GM12878 (cell line): ENCODE data around the gene ART5. TPM values are rescaled to one million over a fixed set of nuclear protein-coding genes. Genes with fewer than 3 reads are reported as not detected.
"Not testable (repeated sequence)": the region's sequence is repeated elsewhere in the genome, so short reads cannot be mapped to it uniquely, and the experiment has no call there.

Source experiments
- ATAC-seq: fragments of 200-7000 bp; cut with Tn5 transposase; 3 replicates; pipeline ENCODE4 v1.9.1; 2020; ENCODE audit warnings: mild to moderate bottlenecking, moderate library complexity
- BruUV-seq: library from RNA; stranded (reverse); fragments of 400-500 nt; replicated peaks from 2 replicates; lab custom pipeline; 2021; lab: Mats Ljungman, UMichigan
- CTCF ChIA-PET: fragments of 300-600 bp; sonication (Branson Sonifier 250); formaldehyde crosslinking; extraction: SDS; loops from one replicate; lab custom pipeline; 2021; ENCODE audit warnings: inconsistent platforms; lab: Yijun Ruan, JAX
- POLR2A ChIA-PET: fragments of 350-600 bp; formaldehyde crosslinking; extraction: SDS; loops from one replicate; lab custom pipeline; 2021; ENCODE audit warnings: inconsistent platforms; lab: Charles Lee
- RAD21 ChIA-PET: fragments of 300-600 bp; sonication (Branson Sonifier 250); formaldehyde crosslinking; loops from one replicate; lab custom pipeline; 2023; ENCODE audit warnings: antibody characterized with exemption; ENCODE audit not compliant: unreplicated experiment; lab: Charles Lee
- SMC1A ChIA-PET: fragments of 300-600 bp; sonication (Branson Sonifier 250); formaldehyde crosslinking; loops from one replicate; lab custom pipeline; 2023; ENCODE audit not compliant: unreplicated experiment, uncharacterized antibody; lab: Charles Lee
- DNase-seq: peaks from one replicate; pipeline ENCODE4 v3.0.0-alpha.2; 2011; ENCODE audit warnings: low read depth, low spot score
- FAIRE-seq: peaks from 3 replicates; lab custom pipeline; 2011; peaks lifted over from hg19 to GRCh38; lab: Jason Lieb, UNC
- H2AFZ ChIP-seq: 2 replicates; pipeline ENCODE4 v1.6.0; 2011; ENCODE audit warnings: low read depth, low read length, control low read depth; ENCODE audit not compliant: control insufficient read depth
- H3K27ac ChIP-seq: 2 replicates; pipeline ENCODE4 v1.5.1; 2011; ENCODE audit warnings: control low read depth; ENCODE audit not compliant: control insufficient read depth, insufficient read depth
- H3K27me3 ChIP-seq, 2 experiments: replicated peaks in 1 of 2; 2 replicates each; pipeline versions ENCODE4 v1.6.0 to v1.6.1; 2011; ENCODE audit warnings: low read length in 1 of 2; ENCODE audit not compliant: control insufficient read depth in 2 of 2, insufficient read depth in 2 of 2
- H3K36me3 ChIP-seq, 2 experiments: 2 replicates each; pipeline ENCODE4 v1.5.1; 2011; ENCODE audit warnings: low read length in 1 of 2; ENCODE audit not compliant: control insufficient read depth in 2 of 2, insufficient read depth in 2 of 2
- H3K4me1 ChIP-seq: 2 replicates; pipeline ENCODE4 v1.6.1; 2011; ENCODE audit warnings: mild to moderate bottlenecking, low read length, moderate library complexity, mixed read lengths; ENCODE audit not compliant: control insufficient read depth, insufficient read depth
- H3K4me2 ChIP-seq: 2 replicates; pipeline ENCODE4 v1.6.0; 2011; ENCODE audit warnings: control low read depth; ENCODE audit not compliant: control insufficient read depth, insufficient read depth
- H3K4me3 ChIP-seq: fragments of 200-600 bp; sonication (generic); 2 replicates; pipeline ENCODE4 v1.5.1; 2016
- H3K79me2 ChIP-seq: 2 replicates; pipeline ENCODE4 v1.6.0; 2011; ENCODE audit warnings: low read length; ENCODE audit not compliant: control insufficient read depth, insufficient read depth
- H3K9ac ChIP-seq: 2 replicates; pipeline ENCODE4 v1.8.0; 2011; ENCODE audit warnings: low read length, control low read depth, mixed read lengths; ENCODE audit not compliant: control insufficient read depth, insufficient read depth
- H3K9me3 ChIP-seq: replicated peaks from 3 replicates; pipeline ENCODE4 v1.5.1; 2011; ENCODE audit warnings: mild to moderate bottlenecking, low read length; ENCODE audit not compliant: control insufficient read depth, insufficient read depth
- H4K20me1 ChIP-seq: 2 replicates; pipeline ENCODE4 v1.6.0; 2011; ENCODE audit not compliant: control insufficient read depth, insufficient read depth
- SIX5 ChIP-seq: IDR thresholded peaks from 2 replicates; pipeline ENCODE4 v1.6.1; 2011; ENCODE audit warnings: mild to moderate bottlenecking, low read depth, low read length, moderate library complexity; ENCODE audit not compliant: severe bottlenecking
- WGBS: methylation state at CpG from one replicate; pipeline ENCODE4 v1.1.6; 2016; ENCODE audit warnings: low lambda C conversion rate; ENCODE audit not compliant: insufficient replicate concordance, insufficient coverage; ENCODE audit errors: missing lambda C conversion rate; 5-methylcytosine and 5-hydroxymethylcytosine counted together
- in situ Hi-C: fragments of 300-500 bp; cut with MboI; formaldehyde crosslinking; loops from 9 replicates; pipeline ENCODE4 v1.14.3; 2018; ENCODE audit warnings: mixed read lengths
- intact Hi-C: fragments of 100-400 bp; cut with micrococcal nuclease; formaldehyde crosslinking; loops from one replicate; pipeline ENCODE4 v1.14.2; 2022; ENCODE audit not compliant: unreplicated experiment
- polyA plus RNA-seq, 11 experiments: library from polyadenylated mRNA; depleted of rRNA in 4 of 11; unstranded in 6 of 11; stranded (reverse) in 5 of 11; fragments of >200 nt; fragmentation: Nextera tagmentation in 4 of 11; fragmentation: Illumina TruSeq in 1 of 11; extraction: Ambion mirVana in 4 of 11; extraction: Trizol in 1 of 11; gene quantifications; 1 replicate in 1 of 11; 2 replicates in 10 of 11; pipeline versions ENCODE4 v1.2.1 to v1.2.3, GENCODE V29; 2011 to 2016; ENCODE audit warnings: inconsistent platforms in 2 of 11, missing spikeins in 2 of 11, low read depth in 1 of 11
- small RNA-seq: library from RNA; depleted of rRNA; stranded (forward); fragments of <200 nt; gene quantifications from one replicate; pipeline ENCODE3, GENCODE V24; 2014
- total RNA-seq, 4 experiments: library from RNA; depleted of rRNA in 3 of 4; stranded (reverse); fragments of >200 nt in 3 of 4; fragmentation: Illumina TruSeq in 1 of 4; extraction: Trizol in 1 of 4; gene quantifications; 2 replicates each; pipeline versions ENCODE4 v1.2.1 to v1.2.3, GENCODE V29; 2013 to 2021

Gene ART5
- total and polyA plus RNA-seq, 10 of the 15 experiments (the other 5 are each of a cell fraction or from before 2014, with no cell fraction given) = 0.06 TPM; not detected in 9

GRCh38 chr11:3590193-3590592, 51.6 kb downstream of the ART5 start:
- DNase-seq, H3K27ac ChIP-seq, H4K20me1 ChIP-seq, H3K27me3 ChIP-seq, H3K36me3 ChIP-seq, intact Hi-C loops, H3K9ac ChIP-seq, H3K79me2 ChIP-seq, H3K4me1 ChIP-seq, FAIRE-seq, H3K9me3 ChIP-seq, SMC1A ChIA-PET, H3K4me2 ChIP-seq, RAD21 ChIA-PET, H2AFZ ChIP-seq, BruUV-seq, ATAC-seq, H3K4me3 ChIP-seq, in situ Hi-C loops: not testable (repeated sequence)
- TF ChIP-seq SIX5 = peak; percentile 34
- ChIA-PET POLR2A (interaction anchor here (0.6 kb wide), 1 partner anchor 23 kb away, joined by 6 read pairs; no protein-coding TSS in a partner anchor), CTCF (interaction anchor here (1.2 kb wide), 1 partner anchor 114 kb away, joined by 5 read pairs; no protein-coding TSS in a partner anchor)
- WGBS = 17% methylated on average over 2 of the region's 2 CpGs

- CTCF ChIA-PET = interaction anchor here (0.6 to 2.7 kb wide), 3 partner anchors 24 to 220 kb away, joined by 3 to 7 read pairs (median 3); partner anchors contain the start of gene PGAP2
- SMC1A ChIA-PET, H3K4me3 ChIP-seq, H3K27ac ChIP-seq, ATAC-seq, RAD21 ChIA-PET, in situ Hi-C loops, H3K79me2 ChIP-seq, BruUV-seq, H3K36me3 ChIP-seq, H3K4me1 ChIP-seq, DNase-seq, H4K20me1 ChIP-seq, H3K27me3 ChIP-seq, H3K9me3 ChIP-seq, H3K4me2 ChIP-seq, H2AFZ ChIP-seq, POLR2A ChIA-PET, intact Hi-C loops, H3K9ac ChIP-seq, FAIRE-seq: not testable (repeated sequence)
- 45% methylated on average over 9 of the region's 11 CpGs for WGBS
These were observed 53.0 kb downstream of the ART5 start for GRCh38 chr11:3588776-3589175.

Small RNAs within 50 kb of the gene (small RNA-seq; reads per million reads assigned to genes)
- not detected for gene RF00019

Other genes starting within 250 kb of the ART5 start
- not detected in 2 replicates for gene ART1, start 3.1 kb upstream of the ART5 start, total RNA-seq (2014; rRNA removed)
- gene ART1, start 3.1 kb upstream of the ART5 start, total RNA-seq (2014; rRNA removed; fragmentation: Illumina TruSeq; extraction: Trizol) = not detected in 2 replicates
- gene ART1, start 3.1 kb upstream of the ART5 start, total RNA-seq (2021) = not detected in 2 replicates
- not detected in 2 replicates for gene ART1, start 3.1 kb upstream of the ART5 start, polyA plus RNA-seq (2011; rRNA removed)
- not detected in 2 replicates for gene ART1, start 3.1 kb upstream of the ART5 start, polyA plus RNA-seq (2014; fragmentation: Illumina TruSeq; extraction: Trizol)
- gene ART1, start 3.1 kb upstream of the ART5 start, polyA plus RNA-seq (2014; fragmentation: Nextera tagmentation; extraction: Ambion mirVana) = not detected
- not detected in 2 replicates for gene ART1, start 3.1 kb upstream of the ART5 start, polyA plus RNA-seq (2014; rRNA removed)
- gene ART1, start 3.1 kb upstream of the ART5 start, polyA plus RNA-seq (2016; fragmentation: Nextera tagmentation; extraction: Ambion mirVana) = not detected
- gene CHRNA10, start 29.4 kb upstream of the ART5 start, total RNA-seq (2014; rRNA removed) = 1.0 and 1.5 TPM in 2 replicates
- 0.85 and 1.2 TPM in 2 replicates for gene CHRNA10, start 29.4 kb upstream of the ART5 start, total RNA-seq (2014; rRNA removed; fragmentation: Illumina TruSeq; extraction: Trizol)
- 0.93 and 1.5 TPM in 2 replicates for gene CHRNA10, start 29.4 kb upstream of the ART5 start, total RNA-seq (2021)
- 0.24 and 0.39 TPM in 2 replicates for gene CHRNA10, start 29.4 kb upstream of the ART5 start, polyA plus RNA-seq (2011; rRNA removed)
- 0.33 and 0.73 TPM in 2 replicates for gene CHRNA10, start 29.4 kb upstream of the ART5 start, polyA plus RNA-seq (2014; fragmentation: Illumina TruSeq; extraction: Trizol)
- under 1 TPM; 0.14 to 0.31 TPM for gene CHRNA10, start 29.4 kb upstream of the ART5 start, polyA plus RNA-seq (2014; fragmentation: Nextera tagmentation; extraction: Ambion mirVana)
- 0.68 and 1.4 TPM in 2 replicates for gene CHRNA10, start 29.4 kb upstream of the ART5 start, polyA plus RNA-seq (2014; rRNA removed)
- under 1 TPM; 0.32 to 0.45 TPM for gene CHRNA10, start 29.4 kb upstream of the ART5 start, polyA plus RNA-seq (2016; fragmentation: Nextera tagmentation; extraction: Ambion mirVana)
- 108 and 115 TPM in 2 replicates for gene NUP98, start 155.6 kb upstream of the ART5 start, total RNA-seq (2014; rRNA removed)
- gene NUP98, start 155.6 kb upstream of the ART5 start, total RNA-seq (2014; rRNA removed; fragmentation: Illumina TruSeq; extraction: Trizol) = 87.2 and 87.4 TPM in 2 replicates
- gene NUP98, start 155.6 kb upstream of the ART5 start, total RNA-seq (2021) = 69.1 and 74.8 TPM in 2 replicates
- 60.6 and 88.1 TPM in 2 replicates for gene NUP98, start 155.6 kb upstream of the ART5 start, polyA plus RNA-seq (2011; rRNA removed)
- 72.0 and 96.6 TPM in 2 replicates for gene NUP98, start 155.6 kb upstream of the ART5 start, polyA plus RNA-seq (2014; fragmentation: Illumina TruSeq; extraction: Trizol)
- gene NUP98, start 155.6 kb upstream of the ART5 start, polyA plus RNA-seq (2014; fragmentation: Nextera tagmentation; extraction: Ambion mirVana) = 10 to 100 TPM; 21.7 to 23.7 TPM
- gene NUP98, start 155.6 kb upstream of the ART5 start, polyA plus RNA-seq (2014; rRNA removed) = 75.7 and 82.9 TPM in 2 replicates
- gene NUP98, start 155.6 kb upstream of the ART5 start, polyA plus RNA-seq (2016; fragmentation: Nextera tagmentation; extraction: Ambion mirVana) = 10 to 100 TPM; 47.8 to 56.0 TPM
- 23.3 and 24.9 TPM in 2 replicates for gene PGAP2, start 166.6 kb upstream of the ART5 start, total RNA-seq (2014; rRNA removed)
- 12.3 and 13.1 TPM in 2 replicates for gene PGAP2, start 166.6 kb upstream of the ART5 start, total RNA-seq (2014; rRNA removed; fragmentation: Illumina TruSeq; extraction: Trizol)
- gene PGAP2, start 166.6 kb upstream of the ART5 start, total RNA-seq (2021) = 26.4 and 27.7 TPM in 2 replicates
- gene PGAP2, start 166.6 kb upstream of the ART5 start, polyA plus RNA-seq (2011; rRNA removed) = 16.6 and 34.5 TPM in 2 replicates
- gene PGAP2, start 166.6 kb upstream of the ART5 start, polyA plus RNA-seq (2014; fragmentation: Illumina TruSeq; extraction: Trizol) = 25.0 and 30.5 TPM in 2 replicates
- gene PGAP2, start 166.6 kb upstream of the ART5 start, polyA plus RNA-seq (2014; fragmentation: Nextera tagmentation; extraction: Ambion mirVana) = 10 to 100 TPM; 25.4 to 37.4 TPM
- gene PGAP2, start 166.6 kb upstream of the ART5 start, polyA plus RNA-seq (2014; rRNA removed) = 35.6 and 36.2 TPM in 2 replicates
- gene PGAP2, start 166.6 kb upstream of the ART5 start, polyA plus RNA-seq (2016; fragmentation: Nextera tagmentation; extraction: Ambion mirVana) = 10 to 100 TPM; 33.4 to 37.2 TPM
- gene RHOG, start 199.0 kb upstream of the ART5 start, total RNA-seq (2014; rRNA removed) = 56.2 and 64.7 TPM in 2 replicates
- 47.7 and 48.8 TPM in 2 replicates for gene RHOG, start 199.0 kb upstream of the ART5 start, total RNA-seq (2014; rRNA removed; fragmentation: Illumina TruSeq; extraction: Trizol)
- 128 and 137 TPM in 2 replicates for gene RHOG, start 199.0 kb upstream of the ART5 start, total RNA-seq (2021)
- gene RHOG, start 199.0 kb upstream of the ART5 start, polyA plus RNA-seq (2011; rRNA removed) = 45.0 and 121 TPM in 2 replicates
- gene RHOG, start 199.0 kb upstream of the ART5 start, polyA plus RNA-seq (2014; fragmentation: Illumina TruSeq; extraction: Trizol) = 51.4 and 98.2 TPM in 2 replicates
- gene RHOG, start 199.0 kb upstream of the ART5 start, polyA plus RNA-seq (2014; fragmentation: Nextera tagmentation; extraction: Ambion mirVana) = 10 to 100 TPM; 16.0 to 42.0 TPM
- 172 and 192 TPM in 2 replicates for gene RHOG, start 199.0 kb upstream of the ART5 start, polyA plus RNA-seq (2014; rRNA removed)
- gene RHOG, start 199.0 kb upstream of the ART5 start, polyA plus RNA-seq (2016; fragmentation: Nextera tagmentation; extraction: Ambion mirVana) = 100 to 1,000 TPM in 1 of 2 experiments, 10 to 100 TPM in 1; 91.4 to 109 TPM
- 21.6 and 24.0 TPM in 2 replicates for gene STIM1, start 213.7 kb upstream of the ART5 start, total RNA-seq (2014; rRNA removed)
- 24.9 and 26.0 TPM in 2 replicates for gene STIM1, start 213.7 kb upstream of the ART5 start, total RNA-seq (2014; rRNA removed; fragmentation: Illumina TruSeq; extraction: Trizol)
- gene STIM1, start 213.7 kb upstream of the ART5 start, total RNA-seq (2021) = 55.9 and 57.7 TPM in 2 replicates
- gene STIM1, start 213.7 kb upstream of the ART5 start, polyA plus RNA-seq (2011; rRNA removed) = 36.3 and 39.3 TPM in 2 replicates
- 29.1 and 37.0 TPM in 2 replicates for gene STIM1, start 213.7 kb upstream of the ART5 start, polyA plus RNA-seq (2014; fragmentation: Illumina TruSeq; extraction: Trizol)
- 1 to 10 TPM; 8.6 to 9.9 TPM for gene STIM1, start 213.7 kb upstream of the ART5 start, polyA plus RNA-seq (2014; fragmentation: Nextera tagmentation; extraction: Ambion mirVana)
- 26.7 and 31.0 TPM in 2 replicates for gene STIM1, start 213.7 kb upstream of the ART5 start, polyA plus RNA-seq (2014; rRNA removed)
- 10 to 100 TPM; 31.8 to 36.8 TPM for gene STIM1, start 213.7 kb upstream of the ART5 start, polyA plus RNA-seq (2016; fragmentation: Nextera tagmentation; extraction: Ambion mirVana)